OCI-LY7 (cell line): Measurements from ENCODE around the gene EPHA1. TPM values are rescaled to one million over a fixed set of nuclear protein-coding genes. Genes with fewer than 3 reads are reported as not detected.

Experiments
- BruUV-seq: library from RNA; stranded (reverse); fragments of 400-500 nt; replicated peaks from 2 replicates; lab custom pipeline; 2021; lab: Mats Ljungman, UMichigan
- CTCF ChIA-PET: fragments of 300-600 bp; sonication (Branson Sonifier 250); formaldehyde crosslinking; loops from one replicate; lab custom pipeline; 2022; ENCODE audit warnings: antibody characterized with exemption; ENCODE audit not compliant: unreplicated experiment; lab: Charles Lee
- POLR2A ChIA-PET: fragments of 300-600 bp; sonication (Branson Sonifier 250); formaldehyde crosslinking; loops from one replicate; lab custom pipeline; 2022; ENCODE audit warnings: antibody characterized with exemption; lab: Charles Lee
- DNase-seq: peaks from one replicate; pipeline ENCODE4 v3.0.0-alpha.2; 2015; ENCODE audit warnings: low spot score
- H2AFZ ChIP-seq: fragments of 200-600 bp; sonication (generic), shearing (Covaris generic); 2 replicates; pipeline ENCODE4 v1.6.1; 2014; ENCODE audit warnings: mild to moderate bottlenecking, antibody characterized with exemption, low read length, moderate library complexity
- H3K27ac ChIP-seq: fragments of 200-600 bp; sonication (generic); 2 replicates; pipeline ENCODE4 v1.5.1; 2014; ENCODE audit warnings: mixed run types, low read depth, mild to moderate bottlenecking, moderate library complexity, low read length, inconsistent platforms; ENCODE audit not compliant: poor library complexity, severe bottlenecking
- H3K36me3 ChIP-seq: fragments of 200-600 bp; sonication (generic); 2 replicates; pipeline ENCODE4 v1.6.1; 2014; ENCODE audit warnings: mild to moderate bottlenecking, antibody characterized with exemption, low read length, moderate library complexity, mixed read lengths; ENCODE audit not compliant: insufficient read depth
- H3K4me1 ChIP-seq: fragments of 200-600 bp; sonication (generic); 2 replicates; pipeline ENCODE4 v1.5.1; 2014; ENCODE audit warnings: mild to moderate bottlenecking, low read length; ENCODE audit not compliant: insufficient read depth, poor library complexity, severe bottlenecking
- H3K4me2 ChIP-seq: fragments of 200-600 bp; sonication (generic); 2 replicates; pipeline ENCODE4 v1.6.1; 2014; ENCODE audit warnings: mild to moderate bottlenecking, low read length
- H3K4me3 ChIP-seq: fragments of 200-600 bp; sonication (generic); 2 replicates; pipeline ENCODE4 v1.5.1; 2014; ENCODE audit warnings: mild to moderate bottlenecking, low read depth, low read length; ENCODE audit not compliant: poor library complexity, severe bottlenecking
- H3K79me2 ChIP-seq: fragments of 200-600 bp; sonication (generic); 2 replicates; pipeline ENCODE4 v1.6.1; 2016; ENCODE audit warnings: low read depth, mild to moderate bottlenecking, low read length, moderate library complexity, mixed read lengths; ENCODE audit not compliant: insufficient read depth
- H3K9me2 ChIP-seq: fragments of 200-600 bp; sonication (generic); 2 replicates; pipeline ENCODE4 v1.6.1; 2016; ENCODE audit warnings: mild to moderate bottlenecking, low read length, mixed read lengths; ENCODE audit not compliant: insufficient read depth
- H3K9me3 ChIP-seq: fragments of 200-600 bp; sonication (generic); 2 replicates; pipeline ENCODE4 v1.6.1; 2014; ENCODE audit warnings: mild to moderate bottlenecking, mixed run types, low read length, mixed read lengths
- H4K20me1 ChIP-seq: fragments of 200-600 bp; sonication (generic); 2 replicates; pipeline ENCODE4 v1.6.1; 2014; ENCODE audit warnings: mild to moderate bottlenecking, antibody characterized with exemption, low read length, moderate library complexity, mixed read lengths; ENCODE audit not compliant: insufficient read depth
- CTCF ChIP-seq: fragments of 200-600 bp; sonication (generic); conservative IDR thresholded peaks from 2 replicates; pipeline ENCODE4 v1.5.1; 2014; ENCODE audit warnings: mild to moderate bottlenecking, antibody characterized with exemption, low read length, moderate library complexity, mixed read lengths
- EZH2phosphoT487 ChIP-seq: fragments of 200-600 bp; sonication (generic); IDR thresholded peaks from 2 replicates; pipeline ENCODE4 v1.6.1; 2018; ENCODE audit warnings: low read depth, borderline replicate concordance, mild to moderate bottlenecking, mixed run types, antibody characterized with exemption, low read length, moderate library complexity, mixed read lengths
- intact Hi-C: fragments of 100-400 bp; cut with micrococcal nuclease; formaldehyde crosslinking; loops from one replicate; pipeline ENCODE4 v1.10.0; 2022; ENCODE audit not compliant: unreplicated experiment
- total RNA-seq, 2 experiments: library from RNA; depleted of rRNA in 1 of 2; stranded (reverse); fragments of >200 nt in 1 of 2; shearing (Covaris generic) in 1 of 2; gene quantifications; 2 replicates each; pipeline ENCODE4 v1.2.3, GENCODE V29; 2014 to 2022

EPHA1 gene
- total RNA-seq, 2 experiments from 2014 or later = not detected

GRCh38 chr7:143362131-143363015 is 46.3 kb downstream of the EPHA1 start, which contains the start of gene FAM131B:
TSS of gene FAM131B (minus strand) at chr7:143362713. CDS start at chr7:143362603, 110 bp downstream.
- H4K20me1 ChIP-seq = no peaks in the 10 kb centered on the region
- H3K36me3 ChIP-seq = no peaks in the 10 kb centered on the region
- no peaks in the 10 kb centered on the region for H3K79me2 ChIP-seq
- no peak within 1 kb of the TSS for H3K4me3 ChIP-seq
- no TSS peak for BruUV-seq
- H3K9me3 ChIP-seq = no peaks in the 10 kb centered on the region
- no peak within 1 kb of the TSS; the same call in 1 of the 2 replicates for H3K4me2 ChIP-seq
- no peak within 1 kb of the TSS for H2AFZ ChIP-seq
- no peaks in the 10 kb centered on the region for H3K4me1 ChIP-seq
- ChIA-PET CTCF (no interaction called here), POLR2A (no interaction called here)
- no peak within 1 kb of the TSS for H3K27ac ChIP-seq
- TF ChIP-seq EZH2phosphoT487 = no peak
- TF ChIP-seq CTCF = no peak
- intact Hi-C loops = no loop called here
- no peak for DNase-seq
- no peaks in the 10 kb centered on the region for H3K9me2 ChIP-seq

GRCh38 chr7:143361552-143362130 is 47.0 kb downstream of the EPHA1 start:
- Histone ChIP-seq H3K9me2 (no peaks in the 10 kb centered on the region), H3K4me2 (no peak overlapping the region; the same call in 1 of the 2 replicates), H3K9me3 (no peaks in the 10 kb centered on the region), H2AFZ (no peak overlapping the region), H3K4me1 (no peaks in the 10 kb centered on the region), H3K27ac (no peak overlapping the region), H3K36me3 (no peaks in the 10 kb centered on the region), H4K20me1 (no peaks in the 10 kb centered on the region), H3K79me2 (no peaks in the 10 kb centered on the region), H3K4me3 (no peak overlapping the region)
- intact Hi-C loops = no loop called here
- POLR2A ChIA-PET = no interaction called here
- no TSS peak for BruUV-seq
- TF ChIP-seq CTCF (no peak), EZH2phosphoT487 (no peak)
- CTCF ChIA-PET = no interaction called here
- no peak for DNase-seq
